HCT116 (cell line): ENCODE measurements around the gene TBCC. TPM values are rescaled to one million over a fixed set of nuclear protein-coding genes. Genes with fewer than 3 reads are reported as not detected.

Experiments
- ATAC-seq: fragments of 200-7000 bp; cut with Tn5 transposase; 2 replicates; pipeline ENCODE4 v1.9.1; 2020; ENCODE audit warnings: mild to moderate bottlenecking, moderate library complexity
- BruUV-seq: library from RNA; stranded (reverse); fragments of 400-500 nt; replicated peaks from 2 replicates; lab custom pipeline; 2021; lab: Mats Ljungman, UMichigan
- CTCF ChIA-PET: fragments of 300-600 bp; sonication (Branson Sonifier 250); formaldehyde crosslinking; loops from one replicate; lab custom pipeline; 2021; ENCODE audit warnings: antibody characterized with exemption; lab: Charles Lee
- POLR2A ChIA-PET: fragments of 300-600, 350-600 bp; sonication (Branson Sonifier 250); formaldehyde crosslinking; loops from one replicate; lab custom pipeline; 2021; ENCODE audit warnings: antibody characterized with exemption; lab: Charles Lee
- RAD21 ChIA-PET, 2 experiments: fragments of 300-600 bp; sonication (Branson Sonifier 250); formaldehyde crosslinking; loops; one replicate each; lab custom pipeline; 2023; ENCODE audit warnings: low total read pairs in 2 of 2; ENCODE audit not compliant: uncharacterized antibody in 2 of 2, unreplicated experiment in 2 of 2, low non-redundant PET in 1 of 2; lab: Charles Lee
- DNase-seq: peaks from one replicate; pipeline ENCODE4 v3.0.0-alpha.2; 2010; ENCODE audit warnings: low read depth, low spot score
- H2AFZ ChIP-seq: fragments of 200-600 bp; shearing (Covaris generic), sonication (generic); 2 replicates; pipeline ENCODE4 v1.6.1; 2017; ENCODE audit warnings: low read depth, mixed run types, mixed read lengths, antibody characterized with exemption, low read length; ENCODE audit not compliant: poor library complexity, severe bottlenecking
- H3K27ac ChIP-seq: 2 replicates; pipeline ENCODE4 v1.5.1; 2012; ENCODE audit warnings: low read depth, low read length
- H3K27me3 ChIP-seq: fragments of 200-600 bp; sonication (generic); 2 replicates; pipeline ENCODE4 v1.6.1; 2016; ENCODE audit warnings: mixed run types, low read length, mixed read lengths; ENCODE audit not compliant: insufficient read depth
- H3K36me3 ChIP-seq, 2 experiments: fragments of 200-500 bp in 1 of 2; fragments of 200-600 bp in 1 of 2; sonication (Bioruptor generic) in 1 of 2; sonication (generic) in 1 of 2; 2 replicates each; pipeline versions ENCODE4 v1.5.1 to v1.6.1; 2014 to 2016; ENCODE audit warnings: low read length in 2 of 2, inconsistent platforms in 1 of 2, mixed read lengths in 1 of 2, mixed run types in 1 of 2; ENCODE audit not compliant: insufficient read depth in 2 of 2, control insufficient read depth in 1 of 2
- H3K4me1 ChIP-seq, 2 experiments: fragments of 200-600 bp in 1 of 2; sonication (generic) in 1 of 2; 2 replicates each; pipeline versions ENCODE4 v1.5.1 to v1.6.1; 2012 to 2017; ENCODE audit warnings: low read length in 2 of 2, inconsistent platforms in 1 of 2, mild to moderate bottlenecking in 1 of 2, mixed read lengths in 1 of 2, mixed run types in 1 of 2, moderate library complexity in 1 of 2; ENCODE audit not compliant: insufficient read depth in 2 of 2, control insufficient read depth in 1 of 2
- H3K4me2 ChIP-seq: fragments of 200-600 bp; sonication (generic); 2 replicates; pipeline ENCODE4 v1.6.1; 2017; ENCODE audit warnings: mixed run types, low read length, mixed read lengths
- H3K4me3 ChIP-seq, 2 experiments: fragments of 200-600 bp in 1 of 2; sonication (generic) in 1 of 2; replicated peaks in 1 of 2; 2 replicates each; pipeline ENCODE4 v1.5.1; 2011 to 2016; ENCODE audit warnings: low read length in 2 of 2, control low read depth in 1 of 2, low read depth in 1 of 2, mild to moderate bottlenecking in 1 of 2, mixed read lengths in 1 of 2, mixed run types in 1 of 2
- H3K79me2 ChIP-seq: fragments of 200-600 bp; sonication (generic); 2 replicates; pipeline ENCODE4 v1.6.1; 2017; ENCODE audit warnings: mild to moderate bottlenecking, mixed run types, low read length, moderate library complexity, mixed read lengths; ENCODE audit not compliant: insufficient read depth
- H3K9ac ChIP-seq: fragments of 200-600 bp; sonication (generic); 2 replicates; pipeline ENCODE4 v1.6.1; 2016; ENCODE audit warnings: low read length, mixed read lengths
- H3K9me2 ChIP-seq: fragments of 200-600 bp; sonication (generic), shearing (Covaris generic); 2 replicates; pipeline ENCODE4 v1.6.1; 2017; ENCODE audit warnings: mixed run types, mild to moderate bottlenecking, moderate library complexity; ENCODE audit not compliant: insufficient read depth
- H3K9me3 ChIP-seq, 2 experiments: fragments of 200-500 bp in 1 of 2; fragments of 200-600 bp in 1 of 2; sonication (Bioruptor generic) in 1 of 2; sonication (generic) in 1 of 2; 2 replicates each; pipeline ENCODE4 v1.6.1; 2014 to 2017; ENCODE audit warnings: low read length in 2 of 2, mixed read lengths in 2 of 2, inconsistent platforms in 1 of 2, low read depth in 1 of 2, mild to moderate bottlenecking in 1 of 2, mixed run types in 1 of 2, moderate library complexity in 1 of 2; ENCODE audit not compliant: control insufficient read depth in 1 of 2, insufficient read depth in 1 of 2
- H4K20me1 ChIP-seq: fragments of 200-600 bp; sonication (generic), shearing (Covaris generic); 2 replicates; pipeline ENCODE4 v1.6.1; 2017; ENCODE audit warnings: mixed run types, mild to moderate bottlenecking, moderate library complexity; ENCODE audit not compliant: insufficient read depth
- CBX3 ChIP-seq: IDR thresholded peaks from 2 replicates; pipeline ENCODE4 v1.6.1; 2012; ENCODE audit warnings: low read depth
- EGR1 ChIP-seq: IDR thresholded peaks from 2 replicates; pipeline ENCODE4 v1.6.1; 2012; ENCODE audit warnings: low read depth
- ELF1 ChIP-seq: IDR thresholded peaks from 2 replicates; pipeline ENCODE4 v1.6.1; 2012; ENCODE audit warnings: low read depth, borderline replicate concordance
- EZH2 ChIP-seq: fragments of 200-600 bp; sonication (generic); IDR thresholded peaks from 2 replicates; pipeline ENCODE4 v1.6.1; 2017; ENCODE audit warnings: antibody characterized with exemption, mixed run types
- EZH2phosphoT487 ChIP-seq: fragments of 200-600 bp; IDR thresholded peaks from 2 replicates; pipeline ENCODE4 v1.6.1; 2018; ENCODE audit warnings: antibody characterized with exemption, borderline replicate concordance
- FOSL1 ChIP-seq: IDR thresholded peaks from 2 replicates; pipeline ENCODE4 v1.6.1; 2012; ENCODE audit warnings: low read depth
- MAX ChIP-seq: IDR thresholded peaks from 2 replicates; pipeline ENCODE4 v1.6.1; 2012
- POLR2A ChIP-seq: IDR thresholded peaks from 2 replicates; pipeline ENCODE4 v1.7.0; 2011; ENCODE audit warnings: borderline replicate concordance; ENCODE audit not compliant: insufficient read depth, insufficient read length; ENCODE audit errors: extremely low read depth
- POLR2AphosphoS5 ChIP-seq: IDR thresholded peaks from 2 replicates; pipeline ENCODE4 v1.6.1; 2011; ENCODE audit warnings: mild to moderate bottlenecking, low read depth, low read length, moderate library complexity
- RAD21 ChIP-seq: IDR thresholded peaks from 2 replicates; pipeline ENCODE4 v1.6.1; 2012; ENCODE audit warnings: low read depth, mild to moderate bottlenecking
- REST ChIP-seq: IDR thresholded peaks from 2 replicates; pipeline ENCODE4 v1.6.1; 2012; ENCODE audit warnings: low read depth
- SIN3A ChIP-seq: IDR thresholded peaks from 2 replicates; pipeline ENCODE4 v1.6.1; 2012; ENCODE audit warnings: low read depth
- SP1 ChIP-seq: IDR thresholded peaks from 2 replicates; pipeline ENCODE4 v1.6.1; 2012; ENCODE audit warnings: low read depth
- SRF ChIP-seq: IDR thresholded peaks from 2 replicates; pipeline ENCODE4 v1.6.1; 2012; ENCODE audit warnings: low read depth
- YY1 ChIP-seq: IDR thresholded peaks from 2 replicates; pipeline ENCODE4 v1.6.1; 2011; ENCODE audit warnings: low read length, low read depth, moderate library complexity, mild to moderate bottlenecking; ENCODE audit not compliant: insufficient replicate concordance; ENCODE audit errors: extremely low read depth
- ZBTB33 ChIP-seq: IDR thresholded peaks from 2 replicates; pipeline ENCODE4 v1.6.1; 2011; ENCODE audit warnings: mild to moderate bottlenecking, low read length, moderate library complexity; ENCODE audit not compliant: insufficient replicate concordance; ENCODE audit errors: extremely low read depth
- ZFX ChIP-seq: fragments of 450-650 bp; IDR thresholded peaks from 2 replicates; pipeline ENCODE4 v1.6.1; 2017
- ZNF274 ChIP-seq: fragments of 200-500 bp; sonication (Bioruptor generic); IDR thresholded peaks from 2 replicates; pipeline ENCODE4 v1.6.1; 2014; ENCODE audit warnings: mild to moderate bottlenecking, low read depth, low read length, inconsistent platforms
- intact Hi-C: fragments of 100-400 bp; cut with micrococcal nuclease; formaldehyde crosslinking; loops from 2 replicates; pipeline ENCODE4 v1.10.0; 2022
- total RNA-seq: library from RNA; stranded (reverse); gene quantifications from one replicate; pipeline ENCODE4 v1.2.1, GENCODE V29; 2021; ENCODE audit not compliant: unreplicated experiment
- TF ChIP-seq, protein P1 (sequence below): IDR thresholded peaks from 2 replicates; pipeline ENCODE4 v1.6.1; 2012

Gene TBCC
- total RNA-seq, 1 experiment from 2014 or later, result 17.1 TPM

- Histone ChIP-seq H3K4me2 (no peak overlapping the region), H2AFZ (no peak overlapping the region), H3K9ac (no peak overlapping the region), H3K9me3 (no peaks in the 10 kb centered on the region), H3K27ac (no peak overlapping the region), H3K9me2 (no peaks in the 10 kb centered on the region), H4K20me1 (no peaks in the 10 kb centered on the region), H3K79me2 (no peaks in the 10 kb centered on the region), H3K27me3 (no peaks in the 10 kb centered on the region), H3K4me3 (no peak overlapping the region), H3K36me3 (no peaks in the 10 kb centered on the region), H3K4me1 (peaks cover 8 to 25% of the 10 kb centered on the region in 2 experiments; a peak in 3 of 4 replicates)
- DNase-seq, result no peak
- ATAC-seq, result no peak
- ChIA-PET CTCF (no interaction called here), RAD21 (no interaction called here), POLR2A (no interaction called here)
- BruUV-seq, result no TSS peak
- intact Hi-C loops, result no loop called here
- no peak for TF ChIP-seq CBX3
- TF ChIP-seq, protein P1, sequence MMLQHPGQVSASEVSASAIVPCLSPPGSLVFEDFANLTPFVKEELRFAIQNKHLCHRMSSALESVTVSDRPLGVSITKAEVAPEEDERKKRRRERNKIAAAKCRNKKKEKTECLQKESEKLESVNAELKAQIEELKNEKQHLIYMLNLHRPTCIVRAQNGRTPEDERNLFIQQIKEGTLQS, result no peak
- TF ChIP-seq MAX, result no peak
- TF ChIP-seq SRF, result no peak
- TF ChIP-seq RAD21, result no peak
- no peak for TF ChIP-seq ZFX
- no peak for TF ChIP-seq FOSL1
- no peak for TF ChIP-seq SIN3A
- no peak for TF ChIP-seq SP1
- TF ChIP-seq YY1, result no peak
- TF ChIP-seq REST, result no peak
- TF ChIP-seq POLR2A, result no peak
- no peak for TF ChIP-seq EGR1
- no peak for TF ChIP-seq POLR2AphosphoS5
- TF ChIP-seq ELF1, result no peak
- no peak for TF ChIP-seq ZNF274
- TF ChIP-seq ZBTB33, result no peak
- TF ChIP-seq EZH2, result no peak
- no peak for TF ChIP-seq EZH2phosphoT487
Measured at GRCh38 chr6:42697268-42697655, 48.6 kb downstream of the TBCC start.
